PFSK-1 (cell line): Measurements from ENCODE around the gene DLST.

Experiments
- POLR2AphosphoS5 ChIP-seq: IDR thresholded peaks from 2 replicates; pipeline ENCODE4 v1.6.1; 2012; ENCODE audit warnings: low read depth, mild to moderate bottlenecking, control low read depth, low read length, moderate library complexity
- REST ChIP-seq, 2 experiments: IDR thresholded peaks; 2 replicates each; pipeline versions ENCODE4 v1.6.1 to v1.8.0; 2011 to 2012; ENCODE audit warnings: low read depth in 2 of 2, low read length in 2 of 2, control low read depth in 1 of 2, inconsistent platforms in 1 of 2, mild to moderate bottlenecking in 1 of 2, moderate library complexity in 1 of 2; ENCODE audit not compliant: insufficient read depth in 1 of 2

GRCh38 chr14:74934041-74934440 is 52.3 kb downstream of the DLST start:
- TF ChIP-seq POLR2AphosphoS5 (no peak), REST (IDR thresholded peaks at IDR 0.05; ENCODE audit: insufficient read depth in 1 of 2, low read depth in 2 of 2, low read length in 2 of 2) (no peak)
